Pons (tissue), 1 donor: ENCODE data around the gene AATK.

Experiments used
- DNase-seq: peaks from one replicate; pipeline ENCODE4 v3.0.0-alpha.2; 2016; ENCODE audit warnings: low spot score

AATK gene

DNA sequence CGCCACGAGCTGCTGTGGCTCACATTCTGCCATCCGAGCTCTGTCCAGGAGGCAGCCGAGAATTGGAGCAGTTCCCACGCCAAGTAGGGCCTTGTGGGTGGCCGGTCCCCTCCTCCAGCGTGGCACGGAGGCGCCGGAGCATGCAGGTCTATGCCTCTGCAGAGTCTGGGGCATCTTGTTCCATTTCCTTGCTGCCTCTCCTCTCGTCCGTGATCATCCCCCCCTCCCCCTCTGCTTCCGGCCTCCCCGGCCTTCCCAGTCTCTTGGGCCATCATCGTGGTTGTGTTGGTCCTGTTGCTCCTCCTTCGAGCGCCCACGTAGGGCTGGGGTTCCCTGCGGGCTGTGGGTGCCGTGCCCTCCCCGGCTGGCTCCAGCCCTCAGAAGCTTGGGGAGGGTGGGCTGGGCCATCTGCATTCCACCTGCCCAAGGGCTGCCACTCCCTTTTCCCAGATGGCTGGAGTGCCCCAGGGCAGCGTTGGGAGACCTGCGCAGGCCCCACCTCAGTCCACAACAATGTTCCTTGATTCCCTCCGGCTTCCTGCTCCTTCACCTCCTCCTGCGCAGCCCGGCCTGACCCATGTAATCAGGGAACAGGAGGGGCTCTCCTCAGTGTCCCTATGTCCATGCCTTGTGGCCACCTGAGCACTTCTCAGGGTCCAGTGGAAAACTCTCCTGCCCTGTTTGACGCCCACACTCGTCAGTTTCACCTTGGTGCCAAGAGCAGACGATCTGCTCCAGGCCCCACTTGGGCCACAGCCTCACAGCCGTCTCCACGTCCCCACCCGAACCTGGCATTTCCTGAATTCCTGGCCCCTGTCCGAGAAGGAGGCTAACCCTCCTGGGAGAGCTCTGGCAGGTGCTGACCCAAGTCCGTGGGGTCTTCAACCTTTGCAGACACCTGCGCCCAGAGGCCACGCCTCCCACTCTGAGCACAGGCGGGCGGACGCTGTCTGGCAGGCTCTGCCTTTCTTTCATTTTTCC is 94.0 kb downstream of the AATK start:
- no peak for DNase-seq

DNA sequence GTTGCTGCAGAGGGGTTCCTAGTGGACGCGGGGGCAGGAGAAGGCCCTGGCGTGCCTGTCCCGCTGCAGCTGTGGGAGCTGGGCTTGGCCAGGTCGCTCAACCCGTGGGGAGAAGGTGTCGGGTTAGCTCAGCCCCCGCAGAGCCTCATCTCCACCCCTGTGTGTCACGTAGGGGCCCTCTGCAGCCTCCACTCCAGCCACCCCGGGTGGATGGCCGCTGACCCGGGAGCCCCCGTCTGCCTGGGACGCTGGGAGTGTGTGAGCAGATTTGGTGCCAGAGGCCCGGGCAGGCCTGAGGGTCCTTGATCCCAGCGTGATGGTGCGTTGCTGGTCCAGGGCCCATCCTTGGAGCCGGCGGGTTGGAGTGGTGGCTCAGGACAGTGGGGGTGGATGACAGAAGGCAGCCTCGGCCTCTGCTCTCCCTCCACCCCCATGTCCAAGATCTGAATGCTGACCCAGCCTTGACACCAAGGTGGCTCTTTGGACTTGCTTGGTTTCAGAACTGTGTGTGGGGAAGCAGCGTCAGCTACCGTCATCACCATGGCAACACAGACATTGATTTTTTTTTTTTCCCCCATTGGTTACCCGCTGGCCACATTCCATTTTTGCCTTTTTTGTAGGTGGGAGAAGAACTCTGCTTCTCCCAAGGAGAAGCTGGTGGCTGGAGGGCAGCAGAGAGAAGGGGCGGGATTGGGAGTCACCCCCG is 95.3 kb downstream of the AATK start:
- DNase-seq: no peak

DNA sequence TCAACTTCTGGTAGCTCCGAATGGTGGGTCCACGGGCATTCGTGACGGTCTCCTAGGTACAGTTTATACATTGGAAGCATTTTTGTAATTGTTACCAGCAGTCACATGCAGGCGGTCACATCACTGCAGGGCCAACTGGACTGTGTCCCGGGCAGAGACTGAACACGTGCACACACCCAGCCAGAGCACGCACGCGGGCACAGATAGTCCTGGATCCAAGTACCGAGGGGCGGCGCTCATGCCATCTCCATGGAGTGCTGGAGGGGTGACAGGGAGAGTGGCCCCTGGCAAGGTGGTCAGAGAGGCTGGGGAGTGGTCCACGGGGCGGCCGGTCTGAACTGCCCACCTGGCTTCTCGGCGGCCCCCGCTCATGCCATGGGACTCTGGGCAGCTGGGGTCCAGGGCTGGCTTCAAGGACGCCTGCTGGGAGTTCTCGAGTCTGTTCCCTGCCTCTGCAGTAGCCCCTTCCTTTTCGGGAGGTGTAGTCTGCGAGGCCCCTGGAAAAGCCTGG is 96.8 kb downstream of the AATK start:
- no peak for DNase-seq

DNA sequence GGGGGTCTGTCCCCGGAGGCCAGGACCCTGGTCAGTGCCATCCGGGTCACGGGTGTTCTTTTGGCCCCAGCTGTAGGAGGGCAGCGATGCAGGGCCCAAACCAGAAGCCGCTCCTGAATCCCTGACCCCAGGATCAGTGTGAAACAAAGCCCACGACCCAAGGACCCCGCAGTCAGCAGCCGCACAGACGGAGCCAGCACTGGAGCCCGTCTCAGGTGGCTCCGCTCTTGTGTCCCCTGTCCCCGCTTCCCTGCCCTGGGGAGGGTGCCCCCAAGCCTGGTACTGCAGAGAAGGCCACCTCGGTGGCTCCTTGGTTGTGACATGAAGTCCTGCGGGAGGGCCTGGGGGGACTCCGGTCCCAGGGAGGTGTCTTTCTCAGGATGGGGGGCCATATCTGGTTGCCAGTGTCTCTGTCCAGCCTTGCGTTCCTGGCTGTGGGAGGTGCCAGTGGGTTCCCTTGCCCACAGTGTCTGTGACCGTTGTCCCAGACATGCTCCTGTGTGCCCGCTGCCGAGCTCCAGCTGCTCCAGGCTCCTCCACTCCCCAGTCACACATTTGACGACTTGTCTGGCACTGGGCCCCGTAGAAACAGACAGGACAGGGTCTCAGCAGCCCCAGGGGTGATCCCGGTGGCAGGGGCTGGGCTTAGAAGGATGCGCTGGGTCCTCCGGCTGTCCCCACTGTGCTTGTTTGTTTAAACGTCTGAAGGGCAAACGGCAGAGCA is 97.4 kb downstream of the AATK start:
- no peak for DNase-seq

DNA sequence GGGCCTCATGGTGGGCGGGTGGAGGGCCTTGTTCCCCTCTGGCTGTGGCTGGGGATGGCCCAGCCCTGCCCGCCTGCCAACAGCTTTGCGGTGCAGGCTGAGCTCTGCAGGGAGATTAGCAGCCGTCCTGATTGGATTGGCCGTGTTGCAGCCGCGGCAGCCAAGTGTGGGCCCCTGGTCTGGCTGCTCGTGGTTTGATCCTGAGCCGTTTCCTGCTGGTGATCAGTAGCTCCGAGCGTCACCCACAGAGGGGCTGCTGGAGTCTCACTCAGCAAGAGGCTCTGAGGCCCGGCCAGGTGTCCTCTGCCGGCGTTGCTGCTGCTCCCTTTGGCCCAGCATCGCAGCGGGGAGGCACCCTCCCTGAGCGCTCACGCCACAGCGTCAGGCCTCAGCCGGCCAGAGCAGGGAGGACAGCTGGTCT is 98.6 kb downstream of the AATK start:
- DNase-seq: no peak
